HG03439 (cell line): ENCODE measurements around the gene NHS.

ENCODE experiments used
- ATAC-seq: cut with Tn5 transposase; IDR thresholded peaks from one replicate; pipeline ENCODE4 v1.9.1; 2021; ENCODE audit warnings: mild to moderate bottlenecking, moderate library complexity; ENCODE audit not compliant: unreplicated experiment

Gene NHS

GRCh38 chrX:17405225-17405969, 30.4 kb downstream of the NHS start:
- ATAC-seq, result no peak

DNA sequence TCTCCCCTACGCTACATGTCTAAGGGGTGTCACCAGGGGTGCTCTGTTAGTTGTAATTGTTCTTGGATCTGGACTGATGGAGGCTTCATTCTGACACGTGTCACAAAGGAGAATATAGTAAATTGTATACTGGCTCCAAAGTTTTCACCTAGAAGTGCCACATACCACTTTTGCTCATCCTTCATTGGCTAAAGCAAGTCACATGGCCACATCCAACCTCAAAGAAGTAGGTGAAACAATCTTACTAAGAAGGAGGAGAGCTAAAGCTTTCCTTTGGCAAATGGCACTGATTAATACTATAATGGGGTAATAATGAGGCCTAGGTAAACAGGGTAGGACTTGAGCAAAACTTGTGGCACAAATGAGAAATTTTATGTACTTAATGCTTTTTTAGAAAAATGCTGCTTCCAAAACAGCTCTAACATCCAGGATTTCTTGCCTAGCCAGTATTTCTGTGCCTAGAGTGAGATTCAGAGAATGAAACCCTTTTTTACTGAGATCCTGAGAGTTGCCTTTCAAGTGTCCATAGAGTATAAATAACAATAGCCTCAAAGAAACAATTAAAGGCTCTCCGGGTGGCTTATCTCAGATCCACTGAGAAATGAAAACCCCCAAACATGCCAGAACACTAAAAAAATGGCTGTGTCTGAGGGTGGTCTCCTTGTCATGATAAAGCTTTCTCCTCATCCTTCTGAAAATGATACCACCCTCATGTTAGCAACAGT, 34.7 kb downstream of the NHS start:
- ATAC-seq, result no peak

GRCh38 chrX:17410651-17411050, 35.7 kb downstream of the NHS start:
- ATAC-seq, result no peak

- ATAC-seq, result no peak
These were observed 36.2 kb downstream of the NHS start for GRCh38 chrX:17411205-17411604.

- ATAC-seq, result no peak
These were observed 37.7 kb downstream of the NHS start for GRCh38 chrX:17412692-17413091.

GRCh38 chrX:17413228-17413627, 38.2 kb downstream of the NHS start:
- ATAC-seq, result no peak

GRCh38 chrX:17414027-17414658, 39.1 kb downstream of the NHS start:
- ATAC-seq, result no peak

GRCh38 chrX:17414839-17415238, 39.8 kb downstream of the NHS start:
- ATAC-seq, result no peak

- no peak for ATAC-seq
These were observed 40.3 kb downstream of the NHS start for GRCh38 chrX:17415242-17415810.

DNA sequence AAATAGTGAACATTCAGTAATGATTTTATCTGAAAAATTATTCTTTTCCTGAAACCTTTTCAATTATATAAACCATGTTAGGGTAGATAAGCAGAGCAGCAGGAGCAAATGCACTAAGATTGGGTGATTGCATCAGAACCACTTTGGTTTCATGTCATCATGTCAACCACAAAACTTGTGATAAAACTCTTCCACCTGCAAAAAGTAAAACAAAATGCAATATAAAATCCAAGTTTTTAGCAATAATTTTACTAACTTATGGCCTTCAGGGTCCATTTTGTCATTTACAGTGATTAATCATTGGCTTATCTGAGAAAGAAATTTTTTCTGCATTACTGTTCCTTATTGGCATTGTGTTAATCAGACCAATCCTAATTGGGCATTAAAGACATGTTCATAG, 42.4 kb downstream of the NHS start:
- no peak for ATAC-seq

DNA sequence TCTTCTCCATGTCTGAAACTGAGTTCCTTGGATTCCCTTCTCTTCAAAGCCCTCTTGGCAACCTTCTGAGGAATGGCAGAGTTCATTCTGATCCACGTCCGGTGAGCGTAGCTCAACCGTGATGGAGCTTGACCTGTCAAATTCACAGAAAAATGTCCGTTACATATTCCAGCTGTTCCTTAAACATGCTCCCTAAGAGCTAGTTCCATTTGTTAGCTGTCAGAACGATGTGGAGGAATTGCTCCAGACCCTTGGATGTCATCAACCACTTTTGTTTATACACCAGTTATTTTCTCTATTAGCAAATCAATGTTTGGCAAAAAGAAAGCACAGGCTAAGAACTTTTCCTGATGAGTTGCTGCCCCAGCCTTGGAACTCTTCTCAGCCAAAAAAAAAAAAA, 50.1 kb downstream of the NHS start:
- no peak for ATAC-seq

DNA sequence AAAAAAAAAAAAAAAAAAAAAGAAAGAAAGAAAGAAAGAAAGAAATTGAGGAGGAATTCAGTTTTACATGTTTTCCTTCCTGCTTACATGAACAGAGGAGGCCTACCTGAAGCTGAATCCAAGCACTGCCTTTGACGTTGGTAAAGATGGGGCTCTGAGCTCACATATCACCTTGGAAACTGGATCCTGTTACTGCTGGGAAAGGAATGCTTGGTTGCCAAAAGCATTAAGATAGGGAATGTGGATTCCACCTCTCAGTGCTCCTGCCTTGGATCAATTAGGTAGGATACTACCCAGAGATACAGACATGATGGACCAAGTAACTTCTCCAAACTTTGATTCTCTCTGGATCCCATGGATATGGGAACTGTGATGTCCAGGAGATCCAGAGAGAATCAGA, 50.6 kb downstream of the NHS start:
- no peak for ATAC-seq

GRCh38 chrX:17431171-17431570, 56.2 kb downstream of the NHS start:
- no peak for ATAC-seq

GRCh38 chrX:17432158-17432557, 57.2 kb downstream of the NHS start:
- ATAC-seq, result no peak

DNA sequence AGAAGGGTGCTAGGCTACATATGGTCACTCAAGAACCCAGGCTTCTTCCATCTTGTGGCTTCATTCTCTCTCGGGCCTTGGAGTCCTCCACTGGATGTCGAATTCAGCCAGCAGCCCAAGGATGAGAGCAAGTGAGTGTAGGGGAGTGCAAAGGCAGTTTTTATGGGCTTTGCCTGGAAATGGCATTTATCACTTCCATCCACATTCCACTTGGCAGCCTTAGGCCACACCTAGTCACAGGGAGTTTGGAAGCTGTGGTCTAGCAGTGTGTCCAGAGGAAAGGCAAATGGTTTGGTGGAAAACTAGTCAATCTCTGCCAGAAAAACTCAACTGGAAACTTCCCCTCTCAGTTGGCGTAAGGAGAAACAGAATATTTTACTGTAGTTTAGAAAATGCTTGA, 59.0 kb downstream of the NHS start:
- ATAC-seq, result no peak

DNA sequence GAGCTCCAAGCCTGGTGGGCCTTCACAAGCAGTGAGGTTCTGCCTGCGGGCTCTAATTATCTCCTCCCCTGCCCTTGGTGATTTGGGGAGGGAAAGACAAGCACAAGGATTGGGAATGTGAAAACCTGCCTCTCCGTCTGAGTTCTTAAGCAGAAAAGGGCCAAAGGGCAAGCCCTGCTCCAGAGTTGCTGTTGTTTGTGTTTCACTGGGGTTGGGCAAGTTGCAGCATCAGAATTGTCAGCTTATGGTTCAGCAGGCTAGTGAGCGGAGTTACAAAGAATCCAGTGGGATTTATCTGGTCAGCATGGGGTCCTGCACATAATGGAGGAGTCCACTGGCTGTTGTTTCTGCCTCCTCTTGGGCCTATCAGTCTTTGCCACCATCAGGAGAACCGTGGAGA, 60.5 kb downstream of the NHS start:
- ATAC-seq, result no peak

DNA sequence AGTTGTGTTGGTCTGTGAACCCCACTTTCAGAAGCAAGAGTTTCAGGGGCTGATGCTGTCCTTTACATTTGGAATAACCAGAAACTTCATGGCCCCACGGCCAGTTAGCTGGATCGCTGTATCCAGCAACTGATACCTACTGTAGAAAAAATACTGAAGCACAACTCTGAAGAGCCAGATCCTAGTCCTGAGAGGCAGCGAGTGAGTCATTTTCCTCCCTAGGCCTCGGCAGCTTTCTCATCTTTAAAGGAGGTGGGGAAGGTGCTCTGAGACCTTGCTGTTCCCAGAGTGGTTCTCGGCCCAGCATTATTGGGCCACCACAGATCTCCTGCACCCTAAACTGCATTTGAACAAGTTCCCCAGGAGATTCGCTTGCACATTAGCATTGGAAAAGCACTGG, 63.2 kb downstream of the NHS start:
- ATAC-seq, result no peak

GRCh38 chrX:17440258-17440657, 65.3 kb downstream of the NHS start:
- no peak for ATAC-seq

- no peak for ATAC-seq
These were observed 65.8 kb downstream of the NHS start for GRCh38 chrX:17440836-17441235.

DNA sequence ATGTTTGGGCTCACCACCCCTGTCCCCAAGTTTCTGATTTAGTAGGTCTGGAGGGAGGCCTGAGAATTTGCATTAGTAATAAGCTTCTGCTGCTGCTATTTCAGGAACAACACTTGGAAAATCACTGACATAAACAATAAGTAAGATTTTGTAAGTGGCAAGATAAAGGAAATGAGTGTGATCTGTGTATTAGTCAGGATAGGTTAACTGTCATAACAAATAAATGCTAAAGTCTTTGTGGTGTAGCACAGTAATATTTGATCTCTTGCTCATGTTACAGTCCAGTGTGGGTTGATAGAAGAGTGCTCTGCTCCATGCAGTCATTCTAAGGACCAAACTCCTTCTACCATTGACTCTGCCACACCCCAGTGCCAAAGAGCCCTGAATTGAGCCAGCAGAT, 67.0 kb downstream of the NHS start:
- ATAC-seq, result no peak

DNA sequence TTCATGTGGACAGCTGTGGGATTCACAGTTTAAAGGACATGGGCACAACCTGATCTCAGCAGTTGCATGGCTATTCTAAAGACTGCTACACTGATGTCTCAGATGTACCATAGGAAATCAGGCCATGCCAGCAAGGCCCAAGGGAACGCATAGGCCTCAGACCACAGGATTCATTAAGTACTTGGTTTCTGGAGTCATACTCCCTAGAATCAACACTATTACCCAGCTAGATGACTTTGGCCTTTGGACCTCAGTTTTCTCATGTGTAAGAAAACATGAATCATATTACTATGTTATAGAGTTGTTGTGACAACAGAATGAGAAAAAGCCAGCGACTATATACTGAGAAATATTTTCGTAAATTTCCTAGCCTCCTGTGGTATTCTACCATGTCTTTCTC, 67.9 kb downstream of the NHS start:
- ATAC-seq, result no peak

DNA sequence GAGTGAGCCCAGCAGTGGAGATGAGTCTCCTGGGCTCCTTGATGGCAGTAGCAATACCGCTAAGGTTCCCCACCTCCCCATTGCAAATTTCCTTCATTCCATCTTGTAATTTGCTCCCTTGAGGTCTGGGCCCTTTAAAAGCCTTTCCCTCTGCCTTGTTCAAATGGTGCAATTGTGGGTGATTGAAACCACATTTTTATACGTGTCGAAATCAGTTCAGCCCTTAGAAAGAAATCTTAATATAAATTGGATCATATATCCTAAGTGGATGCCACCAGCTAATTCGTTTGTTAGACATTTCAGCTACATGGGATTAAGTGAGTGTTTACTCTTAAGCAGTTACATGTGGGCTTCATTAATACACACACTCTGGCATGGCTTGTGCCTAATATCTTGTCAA, 68.6 kb downstream of the NHS start:
- ATAC-seq, result no peak
